Esophagus muscularis mucosa (tissue), 4 donors: ENCODE results near the gene MTMR8. TPM values are rescaled to one million over a fixed set of nuclear protein-coding genes. Genes with fewer than 3 reads are reported as not detected.
A peak's percentile ranks its signal among the peaks of the same experiment; 100 is the strongest.
"Not testable (repeated sequence)": the region's sequence is repeated elsewhere in the genome, so short reads cannot be mapped to it uniquely, and the experiment has no call there.

Experiments
- DNase-seq: peaks from one replicate; pipeline ENCODE4 v3.0.0-alpha.2; 2017; ENCODE audit errors: extremely low spot score
- H3K27ac ChIP-seq, 4 donors: fragments of 200-600 bp; sonication (generic); replicated peaks in 1 of 4; 1 replicate in 3 of 4; 2 replicates in 1 of 4; pipeline ENCODE4 v1.5.1; 2016 to 2019; ENCODE audit warnings: mild to moderate bottlenecking in 1 of 4
- H3K27me3 ChIP-seq, 4 donors: fragments of 200-600 bp; sonication (generic); one replicate each; pipeline versions ENCODE4 v1.5.1 to v1.6.0; 2016 to 2019
- H3K36me3 ChIP-seq, 4 donors: fragments of 200-600 bp; sonication (generic); one replicate each; pipeline ENCODE4 v1.5.1; 2016 to 2019
- H3K4me1 ChIP-seq, 4 donors: fragments of 200-600 bp; sonication (generic); one replicate each; pipeline ENCODE4 v1.5.1; 2016 to 2019
- H3K4me3 ChIP-seq, 4 donors: fragments of 200-600 bp; sonication (generic); 1 replicate in 2 of 4; 2 replicates in 2 of 4; pipeline ENCODE4 v1.5.1; 2016 to 2019; ENCODE audit warnings: mild to moderate bottlenecking in 4 of 4, moderate library complexity in 1 of 4
- H3K9me3 ChIP-seq, 4 donors: fragments of 200-600 bp; sonication (generic); 1 replicate in 3 of 4; 2 replicates in 1 of 4; pipeline ENCODE4 v1.5.1; 2016 to 2019
- CTCF ChIP-seq, 3 experiments: fragments of 200-600 bp in 2 of 3; fragments of 450-650 bp in 1 of 3; sonication (generic) in 2 of 3; IDR thresholded peaks; one replicate each; pipeline ENCODE4 v1.5.1; 2017 to 2019; ENCODE audit warnings: antibody characterized with exemption in 3 of 3, mild to moderate bottlenecking in 2 of 3, moderate library complexity in 1 of 3
- EP300 ChIP-seq: sonication (generic); formaldehyde crosslinking; IDR thresholded peaks from one replicate; pipeline ENCODE4 v1.6.1; 2017; ENCODE audit warnings: antibody characterized with exemption
- POLR2A ChIP-seq: fragments of 450-650 bp; IDR thresholded peaks from one replicate; pipeline ENCODE4 v1.6.1; 2017; ENCODE audit warnings: antibody characterized with exemption, moderate library complexity, mild to moderate bottlenecking, low read depth
- POLR2AphosphoS5 ChIP-seq, 2 donors: sonication (generic); formaldehyde crosslinking; IDR thresholded peaks; one replicate each; pipeline ENCODE4 v1.6.1; 2017; ENCODE audit warnings: antibody characterized with exemption in 2 of 2
- WGBS: methylation state at CpG from one replicate; pipeline ENCODE4 v1.1.5; 2018; 5-methylcytosine and 5-hydroxymethylcytosine counted together
- intact Hi-C: fragments of 100-400 bp; cut with DNase I; formaldehyde crosslinking; loops from one replicate; pipeline ENCODE4 v1.15.1; 2023
- total RNA-seq, 4 donors: library from RNA; depleted of rRNA; stranded (reverse); fragments of >200 nt; gene quantifications; one replicate each; pipeline versions ENCODE4 v1.1.0 to v1.2.1, GENCODE V29; 2016

MTMR8 gene
- total RNA-seq, 4 donors from 2014 or later: 1.2 to 2.9 (median 2.2) TPM

- H3K4me3 ChIP-seq: peak overlapping the region; percentile 66 to 78 (median 68)
- H3K9me3 ChIP-seq: no peaks in the 10 kb centered on the region
- H3K27me3 ChIP-seq: no peaks in the 10 kb centered on the region
- H3K27ac ChIP-seq: peak overlapping the region in 3 of 4 donors; percentile 41 to 67 (median 48)
- WGBS: 45% methylated on average over 12 of the region's 12 CpGs
- no peaks in the 10 kb centered on the region for H3K36me3 ChIP-seq
- intact Hi-C loops: no loop called here
- H3K4me1 ChIP-seq: peaks cover 0 to 9% (median 6%) of the 10 kb centered on the region in 4 donors
- no peak for TF ChIP-seq CTCF (IDR thresholded peaks at IDR 0.05)
- no peak for TF ChIP-seq POLR2A
- no peak for TF ChIP-seq POLR2AphosphoS5 (IDR thresholded peaks at IDR 0.05)
- TF ChIP-seq EP300: no peak
- no peak for DNase-seq
Observed at GRCh38 chrX:64394059-64394873, 986 bp downstream of the MTMR8 start.

GRCh38 chrX:64389489-64389888, 5.8 kb downstream of the MTMR8 start:
- TF ChIP-seq EP300 (no peak), POLR2A (no peak), CTCF (IDR thresholded peaks at IDR 0.05) (no peak), POLR2AphosphoS5 (IDR thresholded peaks at IDR 0.05) (no peak)
- Histone ChIP-seq H3K4me3 (no peak overlapping the region), H3K36me3 (no peaks in the 10 kb centered on the region), H3K27ac (no peak overlapping the region), H3K27me3 (no peaks in the 10 kb centered on the region), H3K4me1 (peaks cover 0 to 6% (median 3%) of the 10 kb centered on the region in 4 donors), H3K9me3 (peaks cover 0 to 11% (median 2%) of the 10 kb centered on the region in 4 donors)
- intact Hi-C loops: no loop called here
- DNase-seq: no peak

GRCh38 chrX:64380789-64381188, 14.5 kb downstream of the MTMR8 start:
- H3K4me3 ChIP-seq, H3K4me1 ChIP-seq, H3K36me3 ChIP-seq, H3K27ac ChIP-seq, DNase-seq, intact Hi-C loops, H3K27me3 ChIP-seq: not testable (repeated sequence)
- peaks cover 0 to 51% (median 10%) of the 10 kb centered on the region in 4 donors for H3K9me3 ChIP-seq
- 90% methylated on average over 4 of the region's 4 CpGs for WGBS

- TF ChIP-seq POLR2AphosphoS5 (IDR thresholded peaks at IDR 0.05) (no peak), POLR2A (no peak), CTCF (IDR thresholded peaks at IDR 0.05) (no peak), EP300 (no peak)
- intact Hi-C loops: no loop called here
- H3K4me3 ChIP-seq: no peak overlapping the region
- no peaks in the 10 kb centered on the region for H3K36me3 ChIP-seq
- no peak overlapping the region for H3K27ac ChIP-seq
- peaks cover 0 to 49% (median 10%) of the 10 kb centered on the region in 4 donors for H3K9me3 ChIP-seq
- DNase-seq: no peak
- no peaks in the 10 kb centered on the region for H3K4me1 ChIP-seq
- WGBS: 46% methylated on average over 1 of the region's 1 CpG
- no peaks in the 10 kb centered on the region for H3K27me3 ChIP-seq
Observed at GRCh38 chrX:64379924-64380323, 15.3 kb downstream of the MTMR8 start.

GRCh38 chrX:64377753-64378152, 17.5 kb downstream of the MTMR8 start:
- Histone ChIP-seq H3K27me3 (no peaks in the 10 kb centered on the region), H3K4me3 (no peak overlapping the region), H3K4me1 (no peaks in the 10 kb centered on the region), H3K9me3 (peaks cover 0 to 37% (median 7%) of the 10 kb centered on the region in 4 donors), H3K27ac (no peak overlapping the region), H3K36me3 (no peaks in the 10 kb centered on the region)
- intact Hi-C loops: no loop called here
- WGBS: 42% methylated on average over 3 of the region's 3 CpGs
- no peak for DNase-seq
- TF ChIP-seq EP300 (no peak), POLR2A (no peak), CTCF (IDR thresholded peaks at IDR 0.05) (no peak), POLR2AphosphoS5 (IDR thresholded peaks at IDR 0.05) (no peak)
